Activated naive CD8-positive, alpha-beta T cell treated with anti-CD3 and anti-CD28 coated beads, Interleukin-2, amount 50 U/mL, for 16 hours (primary cell): ENCODE data around the gene CLGN.
A peak's percentile ranks its signal among the peaks of the same experiment; 100 is the strongest.
"Not testable (repeated sequence)": the region's sequence is repeated elsewhere in the genome, so short reads cannot be mapped to it uniquely, and the experiment has no call there.

Source experiments
- DNase-seq: peaks from one replicate; pipeline ENCODE4 v3.0.0-alpha.2; 2020; ENCODE audit warnings: low read depth, low spot score

Gene CLGN

DNA sequence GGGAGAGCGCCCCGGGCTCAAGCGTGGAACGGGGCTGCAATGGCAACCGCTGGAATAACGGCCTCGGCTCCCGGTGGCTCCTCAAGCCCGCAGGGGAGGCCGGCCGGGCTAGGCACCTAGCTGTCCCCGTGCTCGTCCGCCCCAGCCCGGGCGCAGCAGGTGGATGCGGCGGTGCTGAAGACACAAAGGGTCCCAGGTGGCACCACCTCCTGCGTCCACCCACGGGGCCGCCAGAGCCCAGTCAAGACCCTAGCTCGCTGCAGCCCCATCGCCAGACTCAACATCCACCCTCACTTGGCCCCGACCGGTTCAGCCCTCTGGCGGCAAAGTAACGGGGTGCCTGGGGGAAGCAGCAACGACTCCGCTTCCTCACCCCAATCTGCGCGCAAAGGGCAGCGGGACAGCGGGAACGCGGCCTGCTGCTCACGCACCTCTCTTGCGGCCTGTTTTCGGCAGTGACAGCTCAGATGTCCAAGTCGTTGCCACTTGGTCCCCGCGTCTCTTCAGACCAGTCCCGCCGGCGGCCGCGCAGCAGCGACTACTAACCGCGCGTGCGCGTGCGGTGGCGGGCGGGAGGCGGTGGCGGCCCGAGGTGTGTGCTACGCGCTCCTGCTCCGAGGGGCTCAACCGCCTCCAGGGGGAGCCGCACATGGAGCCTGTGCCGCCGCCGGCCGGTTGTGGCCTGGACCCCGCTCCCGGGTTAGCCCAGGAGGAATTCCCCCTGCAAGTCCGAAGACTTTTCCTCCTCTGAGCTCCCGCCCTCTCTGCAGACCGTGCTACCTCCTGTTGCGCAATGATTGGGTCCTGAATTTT, at the start of gene CLGN:
TSS of gene CLGN (minus strand) at position 543 of the 813 bp plus-strand sequence. CDS start 14,570 bp downstream, outside the sequence.
- peak; percentile 18 for DNase-seq

DNA sequence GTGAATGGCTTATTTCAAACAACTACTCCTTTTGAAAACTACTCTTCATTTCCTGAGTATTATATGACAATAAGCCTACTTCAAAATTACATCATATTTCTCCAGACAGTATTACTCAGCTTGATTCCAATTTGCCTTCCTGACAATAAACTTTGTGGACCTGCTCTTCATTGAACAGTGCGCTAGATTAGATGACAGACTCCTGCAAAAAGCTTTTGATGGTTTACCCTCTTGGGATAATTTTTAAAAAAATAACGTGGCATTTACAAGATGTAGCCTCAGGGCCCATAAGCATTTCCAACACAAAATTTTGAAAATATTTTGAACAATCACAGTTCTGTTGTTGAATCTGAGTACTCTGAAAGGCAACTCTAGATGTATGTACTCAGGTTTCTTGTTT, 44.7 kb upstream of the CLGN start:
- DNase-seq, result no peak

DNA sequence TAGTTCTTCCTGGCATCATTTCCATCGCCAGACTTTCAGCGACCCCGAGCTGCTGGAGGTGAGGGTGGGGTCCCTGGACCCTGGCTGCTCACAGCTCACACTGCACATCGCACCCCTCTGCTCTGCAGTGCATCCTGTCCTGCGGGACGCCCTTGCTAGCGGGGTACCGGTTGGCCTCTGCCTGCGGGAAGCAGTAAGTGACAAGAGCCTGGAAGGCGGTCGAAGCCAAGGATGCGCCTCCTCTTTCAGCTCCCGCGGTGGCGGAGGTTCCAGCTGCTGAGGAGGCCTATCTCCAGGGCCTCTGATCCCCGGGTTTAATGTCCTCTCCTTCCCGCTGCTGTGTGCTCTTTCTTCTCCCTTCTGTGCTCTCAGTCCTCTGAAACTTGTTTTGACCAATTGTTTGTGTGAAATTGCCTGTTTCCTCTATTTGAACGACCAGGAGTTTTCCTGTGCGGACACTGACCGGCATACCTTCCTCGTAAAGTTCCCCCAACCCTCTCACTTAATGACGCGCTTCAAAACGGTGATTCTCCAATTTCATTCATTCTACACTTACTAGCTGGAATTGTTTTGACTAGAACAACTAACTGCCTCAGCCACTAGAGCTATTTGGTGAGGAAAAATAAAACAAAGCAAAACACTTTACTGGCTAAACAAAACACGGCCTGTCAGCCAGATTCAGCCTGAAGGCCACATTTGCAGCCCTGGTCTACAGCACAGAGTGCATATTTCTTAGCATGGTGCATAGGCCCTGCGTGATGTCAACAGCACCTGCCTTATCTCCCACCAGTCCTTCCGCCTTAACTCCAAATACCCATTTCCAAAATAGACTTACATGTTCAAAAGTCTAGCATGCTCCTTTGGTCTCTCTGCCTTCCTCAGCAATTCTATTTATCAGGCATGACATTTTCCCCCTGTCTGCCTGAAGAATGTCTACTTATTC, 42.6 kb upstream of the CLGN start:
- DNase-seq, result no peak

GRCh38 chr4:140466146-140466545, 38.7 kb upstream of the CLGN start:
- no peak for DNase-seq

DNA sequence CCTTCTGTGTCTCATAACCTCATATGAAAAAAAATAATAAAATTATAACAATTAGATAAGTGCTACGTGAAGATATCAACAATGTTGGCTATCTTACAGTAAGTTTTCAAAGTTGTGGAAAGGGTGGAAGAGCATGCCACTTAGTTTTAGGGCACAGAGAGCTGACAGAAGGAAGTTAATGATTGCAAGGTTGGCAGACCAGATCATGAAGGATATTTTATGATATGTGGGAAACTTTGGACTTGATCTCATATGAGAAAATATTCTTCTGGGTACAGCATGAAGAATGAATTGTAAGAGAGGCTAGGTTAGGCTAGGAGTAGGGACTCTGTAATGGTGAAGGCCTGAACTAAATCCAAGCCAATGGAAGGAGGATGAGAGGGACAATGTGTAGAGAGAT, 36.2 kb upstream of the CLGN start:
- DNase-seq, result no peak

- DNase-seq, result no peak
Observed at GRCh38 chr4:140463182-140463581, 35.7 kb upstream of the CLGN start.

GRCh38 chr4:140450352-140450751, 22.9 kb upstream of the CLGN start:
- no peak for DNase-seq

GRCh38 chr4:140448830-140449229, 21.4 kb upstream of the CLGN start:
- DNase-seq, result no peak

DNA sequence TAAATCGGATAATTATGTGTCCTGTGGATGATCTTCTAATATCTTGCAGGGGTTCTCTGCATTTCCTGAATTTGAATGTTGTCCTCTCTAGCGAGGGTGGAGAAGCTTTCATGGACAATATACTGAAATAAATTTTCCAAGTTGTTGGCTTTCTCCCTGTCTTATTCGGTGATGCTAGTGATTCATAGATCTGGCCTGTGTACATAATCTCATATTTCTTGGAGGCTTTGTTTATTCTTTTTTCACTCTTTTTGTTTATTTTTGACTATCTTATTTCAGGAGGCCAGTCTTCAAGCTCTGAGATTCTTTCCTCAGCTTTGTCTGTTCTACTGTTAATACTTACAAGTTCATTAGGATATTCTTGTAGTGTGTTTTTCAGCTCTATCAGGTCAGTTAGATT, 20.7 kb upstream of the CLGN start:
- no peak for DNase-seq

- not testable (repeated sequence) for DNase-seq
Observed at GRCh38 chr4:140444347-140444746, 16.9 kb upstream of the CLGN start.

DNA sequence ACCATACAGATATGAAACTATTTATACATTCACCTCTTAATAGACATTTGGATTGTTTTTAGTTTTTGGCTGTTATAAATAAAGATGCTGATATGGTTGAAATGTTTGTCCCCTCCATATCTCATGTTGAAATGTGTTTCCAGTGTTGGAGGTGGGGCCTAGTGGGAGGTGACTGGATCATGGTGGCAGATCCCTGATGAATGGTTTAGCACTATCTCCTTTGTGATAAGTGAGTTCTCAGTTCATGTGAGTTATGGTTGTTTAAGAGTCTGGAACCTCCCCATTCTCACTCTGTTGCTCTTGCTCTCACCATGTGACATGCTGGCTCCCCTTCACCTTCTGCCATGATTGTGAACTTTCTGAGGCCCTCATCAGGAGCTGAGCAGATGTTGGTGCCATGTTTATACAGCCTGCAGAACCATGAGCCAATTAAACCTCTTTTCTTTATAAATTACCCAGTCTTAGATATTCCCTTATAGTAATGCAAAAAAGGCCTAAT, 12.2 kb upstream of the CLGN start:
- DNase-seq, result no peak

- DNase-seq, result no peak
Observed at GRCh38 chr4:140427919-140428471, 547 bp upstream of the CLGN start.

GRCh38 chr4:140426610-140427105, 790 bp downstream of the CLGN start:
- no peak for DNase-seq

DNA sequence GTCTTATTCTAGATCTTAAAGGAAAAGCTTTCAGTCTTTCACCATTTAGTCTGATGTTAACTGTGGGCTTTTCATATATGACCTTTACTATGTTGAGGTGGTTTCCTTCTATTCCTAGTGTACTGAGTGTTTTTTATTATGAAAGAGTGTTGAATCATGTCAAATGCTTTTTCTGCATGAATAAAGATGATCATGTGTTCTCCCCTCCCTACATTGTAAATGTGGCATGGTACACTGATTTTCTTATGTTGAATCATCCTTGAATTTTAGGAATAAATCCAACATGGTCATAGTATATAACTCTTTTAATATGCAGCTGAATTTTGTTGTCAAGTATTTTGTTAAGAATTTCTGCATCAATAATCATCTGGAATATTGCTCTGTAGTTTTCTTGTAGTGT, 4.3 kb downstream of the CLGN start:
- no peak for DNase-seq

GRCh38 chr4:140413130-140413969, 14.1 kb downstream of the CLGN start:
- DNase-seq, result not testable (repeated sequence)

DNA sequence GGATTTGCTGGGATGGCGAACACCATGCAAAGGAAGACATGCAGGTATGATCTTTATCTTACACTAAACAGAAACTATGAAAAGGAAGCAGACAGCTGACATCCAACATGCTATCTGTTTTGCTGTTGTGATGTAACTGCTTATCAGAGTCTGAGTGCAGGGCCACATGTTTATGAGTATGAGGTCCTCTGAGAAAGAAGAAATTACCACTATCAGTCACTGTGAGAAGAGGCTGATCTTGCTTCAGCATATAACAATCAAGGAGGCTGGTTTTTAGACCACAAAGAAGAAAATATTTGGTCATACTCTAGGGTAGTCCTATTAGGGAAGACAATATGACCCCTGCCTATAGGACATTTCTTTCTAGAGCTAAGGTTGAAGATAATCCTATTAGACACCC, 18.5 kb downstream of the CLGN start:
- DNase-seq, result no peak

GRCh38 chr4:140406292-140406691, 21.2 kb downstream of the CLGN start:
- no peak for DNase-seq

DNA sequence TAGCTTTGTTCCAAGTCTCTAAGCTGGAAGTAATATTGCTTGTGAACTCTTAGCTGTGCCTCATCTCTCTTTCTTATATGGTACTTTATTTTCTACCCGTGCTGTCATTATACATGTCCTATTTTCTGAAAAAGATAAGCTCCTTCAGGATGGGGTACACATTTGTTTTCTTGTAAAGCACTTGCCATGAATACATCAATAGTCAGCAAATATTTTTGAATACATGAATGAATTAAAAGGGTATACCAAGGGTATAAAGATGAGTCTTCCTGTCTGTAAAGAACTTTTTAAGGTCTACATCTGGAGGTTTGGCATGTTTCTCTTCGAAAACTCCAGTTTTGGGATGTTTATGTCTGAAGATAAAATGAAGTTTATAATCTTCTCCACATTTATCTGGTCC, 27.3 kb downstream of the CLGN start:
- no peak for DNase-seq

GRCh38 chr4:140395668-140396067, 31.8 kb downstream of the CLGN start:
- no peak for DNase-seq

GRCh38 chr4:140388015-140388414, 39.4 kb downstream of the CLGN start:
- DNase-seq, result no peak

GRCh38 chr4:140382732-140383131, 44.7 kb downstream of the CLGN start:
- no peak for DNase-seq
